Measurements from ENCODE around the gene FGFRL1. TPM values are rescaled to one million over a fixed set of nuclear protein-coding genes. Genes with fewer than 3 reads are reported as not detected.
A peak's percentile ranks its signal among the peaks of the same experiment; 100 is the strongest.

Gene FGFRL1
- total RNA-seq, 1 experiment from 2014 or later = 33.5 TPM

- no TSS peak for BruUV-seq (replicated peaks)
- Mint-ChIP-seq H3K4me3 (ENCODE audit: unreplicated experiment) (no peak overlapping the region), H3K27me3 (ENCODE audit: insufficient read depth, unreplicated experiment) (no peaks in the 10 kb centered on the region), H3K4me1 (ENCODE audit: insufficient read depth, unreplicated experiment) (no peaks in the 10 kb centered on the region), H3K9me3 (ENCODE audit: unreplicated experiment) (no peaks in the 10 kb centered on the region), H3K36me3 (ENCODE audit: insufficient read depth, unreplicated experiment) (peaks cover 19% of the 10 kb centered on the region), H3K27ac (ENCODE audit: low read depth, unreplicated experiment) (no peak overlapping the region)
- DNase-seq (ENCODE audit: unreplicated experiment) = no peak
- no peak for TF ChIP-seq CTCF (IDR thresholded peaks at IDR 0.05; ENCODE audit: unreplicated experiment)
- intact Hi-C loops (cut with micrococcal nuclease) = no loop called here
- ChIA-PET CTCF (no interaction called here), POLR2A (no interaction called here)
These were observed 11.7 kb downstream of the FGFRL1 start for GRCh38 chr4:1023075-1023640.

GRCh38 chr4:1023895-1024740, 12.7 kb downstream of the FGFRL1 start:
- POLR2A ChIA-PET = no interaction called here
- no TSS peak for BruUV-seq (replicated peaks)
- CTCF ChIA-PET = no interaction called here
- Mint-ChIP-seq H3K27ac (ENCODE audit: low read depth, unreplicated experiment) (no peak overlapping the region), H3K9me3 (ENCODE audit: unreplicated experiment) (no peaks in the 10 kb centered on the region), H3K27me3 (ENCODE audit: insufficient read depth, unreplicated experiment) (no peaks in the 10 kb centered on the region), H3K4me3 (ENCODE audit: unreplicated experiment) (no peak overlapping the region), H3K4me1 (ENCODE audit: insufficient read depth, unreplicated experiment) (no peaks in the 10 kb centered on the region), H3K36me3 (ENCODE audit: insufficient read depth, unreplicated experiment) (peaks cover 20% of the 10 kb centered on the region)
- intact Hi-C loops (cut with micrococcal nuclease) = no loop called here
- no peak for TF ChIP-seq CTCF (IDR thresholded peaks at IDR 0.05; ENCODE audit: unreplicated experiment)
- DNase-seq (ENCODE audit: unreplicated experiment) = no peak

DNA sequence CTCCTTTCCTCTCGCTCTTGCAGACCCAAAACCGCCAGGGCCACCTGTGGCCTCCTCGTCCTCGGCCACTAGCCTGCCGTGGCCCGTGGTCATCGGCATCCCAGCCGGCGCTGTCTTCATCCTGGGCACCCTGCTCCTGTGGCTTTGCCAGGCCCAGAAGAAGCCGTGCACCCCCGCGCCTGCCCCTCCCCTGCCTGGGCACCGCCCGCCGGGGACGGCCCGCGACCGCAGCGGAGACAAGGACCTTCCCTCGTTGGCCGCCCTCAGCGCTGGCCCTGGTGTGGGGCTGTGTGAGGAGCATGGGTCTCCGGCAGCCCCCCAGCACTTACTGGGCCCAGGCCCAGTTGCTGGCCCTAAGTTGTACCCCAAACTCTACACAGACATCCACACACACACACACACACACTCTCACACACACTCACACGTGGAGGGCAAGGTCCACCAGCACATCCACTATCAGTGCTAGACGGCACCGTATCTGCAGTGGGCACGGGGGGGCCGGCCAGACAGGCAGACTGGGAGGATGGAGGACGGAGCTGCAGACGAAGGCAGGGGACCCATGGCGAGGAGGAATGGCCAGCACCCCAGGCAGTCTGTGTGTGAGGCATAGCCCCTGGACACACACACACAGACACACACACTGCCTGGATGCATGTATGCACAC, 13.6 kb downstream of the FGFRL1 start:
- POLR2A ChIA-PET = no interaction called here
- no peaks in the 10 kb centered on the region for H3K4me1 Mint-ChIP-seq (ENCODE audit: insufficient read depth, unreplicated experiment)
- H3K27me3 Mint-ChIP-seq (ENCODE audit: insufficient read depth, unreplicated experiment) = no peaks in the 10 kb centered on the region
- H3K4me3 Mint-ChIP-seq (ENCODE audit: unreplicated experiment) = no peak overlapping the region
- no peak for DNase-seq (ENCODE audit: unreplicated experiment)
- CTCF ChIA-PET = no interaction called here
- peaks cover 20% of the 10 kb centered on the region for H3K36me3 Mint-ChIP-seq (ENCODE audit: insufficient read depth, unreplicated experiment)
- TF ChIP-seq CTCF (IDR thresholded peaks at IDR 0.05; ENCODE audit: unreplicated experiment) = no peak
- BruUV-seq (replicated peaks) = no TSS peak
- H3K9me3 Mint-ChIP-seq (ENCODE audit: unreplicated experiment) = no peaks in the 10 kb centered on the region
- intact Hi-C loops (cut with micrococcal nuclease) = no loop called here
- no peak overlapping the region for H3K27ac Mint-ChIP-seq (ENCODE audit: low read depth, unreplicated experiment)

- DNase-seq (ENCODE audit: unreplicated experiment) = peak; percentile 41
- no peak for TF ChIP-seq CTCF (IDR thresholded peaks at IDR 0.05; ENCODE audit: unreplicated experiment)
- H3K4me3 Mint-ChIP-seq (ENCODE audit: unreplicated experiment) = no peak overlapping the region
- ChIA-PET POLR2A (no interaction called here), CTCF (no interaction called here)
- no peaks in the 10 kb centered on the region for H3K9me3 Mint-ChIP-seq (ENCODE audit: unreplicated experiment)
- no peaks in the 10 kb centered on the region for H3K27me3 Mint-ChIP-seq (ENCODE audit: insufficient read depth, unreplicated experiment)
- no peak overlapping the region for H3K27ac Mint-ChIP-seq (ENCODE audit: low read depth, unreplicated experiment)
- peaks cover 20% of the 10 kb centered on the region for H3K36me3 Mint-ChIP-seq (ENCODE audit: insufficient read depth, unreplicated experiment)
- no peaks in the 10 kb centered on the region for H3K4me1 Mint-ChIP-seq (ENCODE audit: insufficient read depth, unreplicated experiment)
- no TSS peak for BruUV-seq (replicated peaks)
- intact Hi-C loops (cut with micrococcal nuclease) = no loop called here
These were observed 14.7 kb downstream of the FGFRL1 start for GRCh38 chr4:1026115-1026514.

Data from MCF 10A (cell line).